Transverse colon (tissue), 4 donors: ENCODE measurements around the gene DPP4. TPM values are rescaled to one million over a fixed set of nuclear protein-coding genes. Genes with fewer than 3 reads are reported as not detected.
"Not testable (repeated sequence)": the region's sequence is repeated elsewhere in the genome, so short reads cannot be mapped to it uniquely, and the experiment has no call there.

Source experiments
- DNase-seq: peaks from one replicate; pipeline ENCODE4 v3.0.0-alpha.2; 2019
- H3K27ac ChIP-seq, 4 donors: fragments of 200-600 bp; sonication (generic); 2 replicates each; pipeline ENCODE4 v1.5.1; 2016 to 2018; ENCODE audit warnings: inconsistent platforms in 4 of 4
- H3K27me3 ChIP-seq: fragments of 200-600 bp; sonication (generic); 2 replicates; pipeline ENCODE4 v1.5.1; 2017; ENCODE audit warnings: inconsistent platforms
- H3K36me3 ChIP-seq, 4 donors: fragments of 200-600 bp; sonication (generic); 2 replicates each; pipeline ENCODE4 v1.5.1; 2017 to 2019; ENCODE audit warnings: inconsistent platforms in 4 of 4
- H3K4me1 ChIP-seq, 4 donors: fragments of 200-600 bp; sonication (generic); 2 replicates each; pipeline ENCODE4 v1.5.1; 2017 to 2020; ENCODE audit warnings: inconsistent platforms in 4 of 4
- H3K4me3 ChIP-seq, 4 donors: fragments of 200-600 bp; sonication (generic); 1 replicate in 1 of 4; 2 replicates in 3 of 4; pipeline versions ENCODE4 v1.5.1 to v1.6.1; 2017 to 2019; ENCODE audit warnings: inconsistent platforms in 4 of 4
- H3K9me3 ChIP-seq, 2 donors: fragments of 200-600 bp; sonication (generic); 2 replicates each; pipeline ENCODE4 v1.5.1; 2017 to 2019; ENCODE audit warnings: inconsistent platforms in 2 of 2
- CTCF ChIP-seq, 5 experiments: fragments of 200-600 bp in 3 of 5; fragments of 450-650 bp in 2 of 5; sonication (generic) in 3 of 5; IDR thresholded peaks; 1 replicate in 2 of 5; 2 replicates in 3 of 5; pipeline ENCODE4 v1.5.1; 2016 to 2017; ENCODE audit warnings: antibody characterized with exemption in 5 of 5, inconsistent platforms in 3 of 5, mild to moderate bottlenecking in 2 of 5, moderate library complexity in 1 of 5
- EP300 ChIP-seq: sonication (generic); formaldehyde crosslinking; IDR thresholded peaks from one replicate; pipeline ENCODE4 v1.6.1; 2017; ENCODE audit warnings: antibody characterized with exemption, low read depth
- POLR2A ChIP-seq: fragments of 450-650 bp; IDR thresholded peaks from one replicate; pipeline ENCODE4 v1.6.1; 2016; ENCODE audit warnings: antibody characterized with exemption, mild to moderate bottlenecking, moderate library complexity
- POLR2AphosphoS5 ChIP-seq, 3 donors: sonication (generic); formaldehyde crosslinking; IDR thresholded peaks; one replicate each; pipeline ENCODE4 v1.6.1; 2016; ENCODE audit warnings: antibody characterized with exemption in 3 of 3
- WGBS, 2 donors: methylation state at CpG; one replicate each; pipeline ENCODE4 v1.1.5; 2018; ENCODE audit warnings: low coverage in 1 of 2; 5-methylcytosine and 5-hydroxymethylcytosine counted together
- in situ Hi-C, 4 donors: fragments of 200-750 bp; cut with MboI; loops; one replicate each; pipeline versions ENCODE4 v1.15.0 to v1.15.1; 2017; ENCODE audit warnings: low sequenced_read_pairs in 3 of 4, low pct_ligation_motif_present in 1 of 4, low pct_unique_long_range_greater_than_20kb in 1 of 4
- intact Hi-C: fragments of 100-400 bp; cut with DNase I; formaldehyde crosslinking; loops from one replicate; pipeline ENCODE4 v1.15.1; 2023; ENCODE audit warnings: low total_unique reads
- total RNA-seq, 4 donors: library from RNA; depleted of rRNA; stranded (reverse); fragments of >200 nt; gene quantifications; one replicate each; pipeline ENCODE4 v1.1.0, GENCODE V29; 2016

Gene DPP4
- total RNA-seq, 4 donors from 2014 or later: 1.6 to 12.7 (median 7.0) TPM

- no peak for TF ChIP-seq EP300
- Histone ChIP-seq H3K9me3 (no peaks in the 10 kb centered on the region), H3K4me3 (no peak overlapping the region), H3K27ac (peak overlapping the region; percentile 67 to 80 (median 74)), H3K27me3 (no peaks in the 10 kb centered on the region), H3K36me3 (no peaks in the 10 kb centered on the region), H3K4me1 (peaks cover 0 to 32% (median 18%) of the 10 kb centered on the region in 4 donors)
- peak; percentile 21 for DNase-seq
- WGBS, 2 donors: 44 to 54% methylated on average over 6 to 7 of the region's 7 CpGs
- in situ Hi-C loops (loop anchor here in 1 of 4 donors (25.0 kb wide), 1 partner anchor 355 kb away; the partner anchor contains the start of gene GCA), intact Hi-C loops (no loop called here)
Measured at GRCh38 chr2:161982548-161983330, 91.3 kb downstream of the DPP4 start.

GRCh38 chr2:161981679-161982250 lies 92.2 kb downstream of the DPP4 start:
- WGBS, 2 donors: 56 to 62% methylated on average over 10 of the region's 10 CpGs

GRCh38 chr2:161980976-161981375 lies 93.0 kb downstream of the DPP4 start:
- DNase-seq: no peak

More at GRCh38 chr2:161981679-161982250, 92.2 kb downstream of the DPP4 start:
- no peaks in the 10 kb centered on the region for H3K9me3 ChIP-seq
- H3K27me3 ChIP-seq: no peaks in the 10 kb centered on the region
- H3K4me3 ChIP-seq: peak overlapping the region in 1 of 4 donors; percentile 24
- peak overlapping the region; percentile 67 to 80 (median 74) for H3K27ac ChIP-seq
- peaks cover 0 to 32% (median 18%) of the 10 kb centered on the region in 4 donors for H3K4me1 ChIP-seq
- intact Hi-C loops (no loop called here), in situ Hi-C loops (loop anchor here in 1 of 4 donors (25.0 kb wide), 1 partner anchor 356 kb away; the partner anchor contains the start of gene GCA)
- no peaks in the 10 kb centered on the region for H3K36me3 ChIP-seq
- peak; percentile 67 for DNase-seq
- TF ChIP-seq EP300 (no peak), POLR2AphosphoS5 (IDR thresholded peaks at IDR 0.05) (peak in 1 of 3 donors; percentile 55)

GRCh38 chr2:161979490-161979889 lies 94.5 kb downstream of the DPP4 start:
- H3K4me1 ChIP-seq: peaks cover 0 to 32% (median 18%) of the 10 kb centered on the region in 4 donors
- H3K36me3 ChIP-seq: no peaks in the 10 kb centered on the region
- TF ChIP-seq CTCF (IDR thresholded peaks at IDR 0.05): no peak
- TF ChIP-seq POLR2AphosphoS5 (IDR thresholded peaks at IDR 0.05): no peak
- TF ChIP-seq POLR2A: no peak
- TF ChIP-seq EP300: no peak
- no peak overlapping the region for H3K27ac ChIP-seq
- no peaks in the 10 kb centered on the region for H3K9me3 ChIP-seq
- intact Hi-C loops: no loop called here
- no peaks in the 10 kb centered on the region for H3K27me3 ChIP-seq
- H3K4me3 ChIP-seq: no peak overlapping the region
- DNase-seq: no peak
- WGBS, 2 donors: 69 to 92% methylated on average over 2 of the region's 2 CpGs
- in situ Hi-C loops: loop anchor here in 1 of 4 donors (25.0 kb wide), 1 partner anchor 358 kb away; the partner anchor contains the start of gene GCA

More at GRCh38 chr2:161980976-161981375, 93.0 kb downstream of the DPP4 start:
- intact Hi-C loops: no loop called here
- in situ Hi-C loops: loop anchor here in 1 of 4 donors (25.0 kb wide), 1 partner anchor 356 kb away; the partner anchor contains the start of gene GCA
- no peaks in the 10 kb centered on the region for H3K27me3 ChIP-seq
- H3K27ac ChIP-seq: peak overlapping the region; percentile 67 to 80 (median 74)
- H3K9me3 ChIP-seq: no peaks in the 10 kb centered on the region
- no peaks in the 10 kb centered on the region for H3K36me3 ChIP-seq
- WGBS, 2 donors: 0 to 23% methylated on average over 1 of the region's 1 CpG
- TF ChIP-seq POLR2A: no peak
- TF ChIP-seq POLR2AphosphoS5 (IDR thresholded peaks at IDR 0.05): no peak
- no peak for TF ChIP-seq CTCF (IDR thresholded peaks at IDR 0.05)
- no peak overlapping the region for H3K4me3 ChIP-seq
- peaks cover 0 to 32% (median 18%) of the 10 kb centered on the region in 4 donors for H3K4me1 ChIP-seq

- H3K4me3 ChIP-seq, H3K27ac ChIP-seq, intact Hi-C loops, H3K36me3 ChIP-seq, H3K27me3 ChIP-seq, DNase-seq, H3K9me3 ChIP-seq: not testable (repeated sequence)
- peaks cover 0 to 30% (median 17%) of the 10 kb centered on the region in 4 donors for H3K4me1 ChIP-seq
- WGBS, 2 donors: 81 to 98% methylated on average over 6 of the region's 6 CpGs
- in situ Hi-C loops: loop anchor here in 1 of 4 donors (25.0 kb wide), 1 partner anchor 359 kb away; the partner anchor contains the start of gene GCA
Measured at GRCh38 chr2:161977926-161978325, 96.1 kb downstream of the DPP4 start.
